ENCODE data around the gene MAGEB4.

Gene MAGEB4

GRCh38 chrX:30224536-30224935 is 17.3 kb upstream of the MAGEB4 start:
- no peak overlapping the region for H3K14ac ChIP-seq (ENCODE audit: low read length)
- WGBS (ENCODE audit: extremely low coverage, insufficient coverage, insufficient read length), result no CpG with 5 or more reads among the region's 2 CpGs
- no peak overlapping the region for H2BK120ac ChIP-seq (ENCODE audit: insufficient read depth, low read length, poor library complexity)

GRCh38 chrX:30228526-30228925 is 13.3 kb upstream of the MAGEB4 start:
- H2BK5ac ChIP-seq (ENCODE audit: low read depth, low read length, poor library complexity), result no peak overlapping the region
- H2BK12ac ChIP-seq (ENCODE audit: low read length), result no peak overlapping the region
- no peak overlapping the region for H3K4me3 ChIP-seq (ENCODE audit: low read depth, low read length)
- no peaks in the 10 kb centered on the region for H3K4me1 ChIP-seq (ENCODE audit: control insufficient read depth in 1 of 2, insufficient read depth in 2 of 2, low read length in 2 of 2)
- no peak overlapping the region for H2BK120ac ChIP-seq (ENCODE audit: insufficient read depth, low read length, poor library complexity)
- no peaks in the 10 kb centered on the region for H3K79me2 ChIP-seq (ENCODE audit: control insufficient read depth, insufficient read depth, low read length, poor library complexity)
- no peaks in the 10 kb centered on the region for H3K79me1 ChIP-seq (ENCODE audit: low read length)
- no peak overlapping the region for H3K4ac ChIP-seq (ENCODE audit: low read depth, low read length)
- H4K91ac ChIP-seq (ENCODE audit: low read depth, low read length), result no peak overlapping the region
- H2AK5ac ChIP-seq (ENCODE audit: low read length), result no peak overlapping the region
- no peak overlapping the region for H4K8ac ChIP-seq (ENCODE audit: low read depth, low read length)
- no CpG with 5 or more reads among the region's 1 CpG for WGBS (ENCODE audit: extremely low coverage, insufficient coverage, insufficient read length)
- no peaks in the 10 kb centered on the region for H3K36me3 ChIP-seq (ENCODE audit: control insufficient read depth in 1 of 2, insufficient read depth in 2 of 2, low read length in 2 of 2)
- H3K9me3 ChIP-seq (ENCODE audit: insufficient read depth, low read depth, low read length), result no peaks in the 10 kb centered on the region
- H3K9ac ChIP-seq (ENCODE audit: low read length), result no peak overlapping the region
- H4K12ac ChIP-seq (ENCODE audit: low read depth, low read length), result no peak overlapping the region
- DNase-seq, result no peak
- no peak overlapping the region for H3K23ac ChIP-seq (ENCODE audit: low read length)
- H3K18ac ChIP-seq (ENCODE audit: low read length), result no peak overlapping the region
- no peak overlapping the region for H3K4me2 ChIP-seq (ENCODE audit: low read length)
- H2AFZ ChIP-seq (ENCODE audit: insufficient read depth, low read length, poor library complexity), result no peak overlapping the region
- H3K27ac ChIP-seq (ENCODE audit: low read depth, low read length), result no peak overlapping the region
- no peak overlapping the region for H3K14ac ChIP-seq (ENCODE audit: low read length)
- H3K27me3 ChIP-seq (ENCODE audit: insufficient read depth, low read length), result no peaks in the 10 kb centered on the region

More at GRCh38 chrX:30224536-30224935, 17.3 kb upstream of the MAGEB4 start:
- no peak overlapping the region for H2AFZ ChIP-seq (ENCODE audit: insufficient read depth, low read length, poor library complexity)
- H3K9ac ChIP-seq (ENCODE audit: low read length), result no peak overlapping the region
- H3K9me3 ChIP-seq (ENCODE audit: insufficient read depth, low read depth, low read length), result no peaks in the 10 kb centered on the region
- H3K4me1 ChIP-seq (ENCODE audit: control insufficient read depth in 1 of 2, insufficient read depth in 2 of 2, low read length in 2 of 2), result no peaks in the 10 kb centered on the region
- no peak overlapping the region for H3K4me2 ChIP-seq (ENCODE audit: low read length)
- no peak overlapping the region for H4K91ac ChIP-seq (ENCODE audit: low read depth, low read length)
- no peak overlapping the region for H3K18ac ChIP-seq (ENCODE audit: low read length)
- no peak overlapping the region for H2BK12ac ChIP-seq (ENCODE audit: low read length)
- H3K36me3 ChIP-seq (ENCODE audit: control insufficient read depth in 1 of 2, insufficient read depth in 2 of 2, low read length in 2 of 2), result no peaks in the 10 kb centered on the region
- H3K4me3 ChIP-seq (ENCODE audit: low read depth, low read length), result no peak overlapping the region
- H3K79me1 ChIP-seq (ENCODE audit: low read length), result no peaks in the 10 kb centered on the region
- H4K8ac ChIP-seq (ENCODE audit: low read depth, low read length), result no peak overlapping the region
- no peak overlapping the region for H4K12ac ChIP-seq (ENCODE audit: low read depth, low read length)
- H3K23ac ChIP-seq (ENCODE audit: low read length), result no peak overlapping the region
- no peaks in the 10 kb centered on the region for H3K27me3 ChIP-seq (ENCODE audit: insufficient read depth, low read length)
- no peak overlapping the region for H2AK5ac ChIP-seq (ENCODE audit: low read length)
- no peak for DNase-seq
- H2BK5ac ChIP-seq (ENCODE audit: low read depth, low read length, poor library complexity), result no peak overlapping the region
- no peaks in the 10 kb centered on the region for H3K79me2 ChIP-seq (ENCODE audit: control insufficient read depth, insufficient read depth, low read length, poor library complexity)
- no peak overlapping the region for H3K27ac ChIP-seq (ENCODE audit: low read depth, low read length)
- H3K4ac ChIP-seq (ENCODE audit: low read depth, low read length), result no peak overlapping the region

GRCh38 chrX:30230395-30230794 is 11.4 kb upstream of the MAGEB4 start, which contains the start of gene MAGEB3:
TSS of gene MAGEB3 (plus strand) at chrX:30230657. CDS start at chrX:30235925, 5,268 bp downstream.
- Histone ChIP-seq H2BK5ac (ENCODE audit: low read depth, low read length, poor library complexity) (no peak within 1 kb of the TSS), H2AFZ (ENCODE audit: insufficient read depth, low read length, poor library complexity) (no peak within 1 kb of the TSS), H3K14ac (ENCODE audit: low read length) (no peak within 1 kb of the TSS), H4K91ac (ENCODE audit: low read depth, low read length) (no peak within 1 kb of the TSS), H2AK5ac (ENCODE audit: low read length) (no peak within 1 kb of the TSS), H3K9me3 (ENCODE audit: insufficient read depth, low read depth, low read length) (no peaks in the 10 kb centered on the region), H2BK120ac (ENCODE audit: insufficient read depth, low read length, poor library complexity) (no peak within 1 kb of the TSS), H3K23ac (ENCODE audit: low read length) (no peak within 1 kb of the TSS), H2BK12ac (ENCODE audit: low read length) (no peak within 1 kb of the TSS), H3K79me2 (ENCODE audit: control insufficient read depth, insufficient read depth, low read length, poor library complexity) (no peaks in the 10 kb centered on the region), H3K18ac (ENCODE audit: low read length) (no peak within 1 kb of the TSS), H3K4me2 (ENCODE audit: low read length) (no peak within 1 kb of the TSS), H3K27me3 (ENCODE audit: insufficient read depth, low read length) (no peaks in the 10 kb centered on the region), H3K4me3 (ENCODE audit: low read depth, low read length) (no peak within 1 kb of the TSS), H4K8ac (ENCODE audit: low read depth, low read length) (no peak within 1 kb of the TSS), H3K36me3 (ENCODE audit: control insufficient read depth in 1 of 2, insufficient read depth in 2 of 2, low read length in 2 of 2) (no peaks in the 10 kb centered on the region), H3K9ac (ENCODE audit: low read length) (no peak within 1 kb of the TSS), H4K12ac (ENCODE audit: low read depth, low read length) (no peak within 1 kb of the TSS), H3K27ac (ENCODE audit: low read depth, low read length) (no peak within 1 kb of the TSS), H3K79me1 (ENCODE audit: low read length) (no peaks in the 10 kb centered on the region), H3K4me1 (ENCODE audit: control insufficient read depth in 1 of 2, insufficient read depth in 2 of 2, low read length in 2 of 2) (no peaks in the 10 kb centered on the region), H3K4ac (ENCODE audit: low read depth, low read length) (no peak within 1 kb of the TSS)
- WGBS (ENCODE audit: extremely low coverage, insufficient coverage, insufficient read length), result no CpG with 5 or more reads among the region's 4 CpGs
- DNase-seq, result no peak

- Histone ChIP-seq H3K27me3 (ENCODE audit: insufficient read depth, low read length) (no peaks in the 10 kb centered on the region), H3K36me3 (ENCODE audit: control insufficient read depth in 1 of 2, insufficient read depth in 2 of 2, low read length in 2 of 2) (no peaks in the 10 kb centered on the region), H3K9me3 (ENCODE audit: insufficient read depth, low read depth, low read length) (no peaks in the 10 kb centered on the region), H3K18ac (ENCODE audit: low read length) (no peak within 1 kb of the TSS), H4K91ac (ENCODE audit: low read depth, low read length) (no peak within 1 kb of the TSS), H3K9ac (ENCODE audit: low read length) (no peak within 1 kb of the TSS), H3K4ac (ENCODE audit: low read depth, low read length) (no peak within 1 kb of the TSS), H2AK5ac (ENCODE audit: low read length) (no peak within 1 kb of the TSS), H3K4me1 (ENCODE audit: control insufficient read depth in 1 of 2, insufficient read depth in 2 of 2, low read length in 2 of 2) (no peaks in the 10 kb centered on the region), H3K14ac (ENCODE audit: low read length) (no peak within 1 kb of the TSS), H3K79me2 (ENCODE audit: control insufficient read depth, insufficient read depth, low read length, poor library complexity) (no peaks in the 10 kb centered on the region), H2BK12ac (ENCODE audit: low read length) (no peak within 1 kb of the TSS), H3K4me2 (ENCODE audit: low read length) (no peak within 1 kb of the TSS), H3K27ac (ENCODE audit: low read depth, low read length) (no peak within 1 kb of the TSS), H3K79me1 (ENCODE audit: low read length) (no peaks in the 10 kb centered on the region), H2AFZ (ENCODE audit: insufficient read depth, low read length, poor library complexity) (no peak within 1 kb of the TSS), H4K8ac (ENCODE audit: low read depth, low read length) (no peak within 1 kb of the TSS), H2BK5ac (ENCODE audit: low read depth, low read length, poor library complexity) (no peak within 1 kb of the TSS), H4K12ac (ENCODE audit: low read depth, low read length) (no peak within 1 kb of the TSS), H3K23ac (ENCODE audit: low read length) (no peak within 1 kb of the TSS), H3K4me3 (ENCODE audit: low read depth, low read length) (no peak within 1 kb of the TSS), H2BK120ac (ENCODE audit: insufficient read depth, low read length, poor library complexity) (no peak within 1 kb of the TSS)
- no CpG with 5 or more reads among the region's 38 CpGs for WGBS (ENCODE audit: extremely low coverage, insufficient coverage, insufficient read length)
- no peak for DNase-seq
Measured at GRCh38 chrX:30246769-30247489, 5.1 kb downstream of the MAGEB4 start, which contains the start of gene MAGEB1. TSS of gene MAGEB1 (plus strand) at chrX:30247146. CDS start at chrX:30250494, 3,348 bp downstream.

Data from trophoblast cell (in vitro differentiated cells and primary cell).